GM23338 (cell line): ENCODE data around the gene OR6P1. TPM values are rescaled to one million over a fixed set of nuclear protein-coding genes. Genes with fewer than 3 reads are reported as not detected.

Experiments
- ATAC-seq: fragments of 200-7000 bp; cut with Tn5 transposase; 3 replicates; pipeline ENCODE4 v1.9.1; 2020
- DNase-seq: peaks from one replicate; pipeline ENCODE4 v3.0.0-alpha.2; 2015; ENCODE audit warnings: low spot score
- H2AFZ ChIP-seq: fragments of 200-600 bp; sonication (generic); 2 replicates; pipeline ENCODE4 v1.8.0; 2016; ENCODE audit warnings: antibody characterized with exemption, mild to moderate bottlenecking, moderate library complexity
- H3F3A ChIP-seq: fragments of 200-600 bp; sonication (generic); replicated peaks from 2 replicates; pipeline ENCODE4 v1.8.0; 2017; ENCODE audit warnings: antibody characterized with exemption, mixed run types, low read depth
- H3K27ac ChIP-seq: fragments of 200-600 bp; sonication (generic); 2 replicates; pipeline ENCODE4 v1.6.1; 2016; ENCODE audit warnings: low read depth
- H3K27me3 ChIP-seq: fragments of 200-600 bp; sonication (generic); 2 replicates; pipeline ENCODE4 v1.8.0; 2016; ENCODE audit warnings: mild to moderate bottlenecking, mixed run types, moderate library complexity; ENCODE audit not compliant: insufficient read depth
- H3K36me3 ChIP-seq: fragments of 200-600 bp; sonication (generic); 2 replicates; pipeline ENCODE4 v1.8.0; 2016; ENCODE audit warnings: mild to moderate bottlenecking; ENCODE audit not compliant: insufficient read depth
- H3K4me1 ChIP-seq: fragments of 200-600 bp; sonication (generic); 2 replicates; pipeline ENCODE4 v1.8.0; 2016; ENCODE audit warnings: mild to moderate bottlenecking, moderate library complexity; ENCODE audit not compliant: insufficient read depth
- H3K4me2 ChIP-seq: fragments of 200-600 bp; sonication (generic); 2 replicates; pipeline ENCODE4 v1.7.1; 2017; ENCODE audit warnings: mixed run types
- H3K4me3 ChIP-seq: fragments of 200-600 bp; sonication (generic); 2 replicates; pipeline ENCODE4 v1.6.1; 2016; ENCODE audit warnings: mixed run types
- H3K79me2 ChIP-seq: fragments of 200-600 bp; sonication (generic); replicated peaks from 2 replicates; pipeline ENCODE4 v1.8.0; 2017; ENCODE audit warnings: mild to moderate bottlenecking; ENCODE audit not compliant: insufficient read depth
- H3K9me2 ChIP-seq: fragments of 200-600 bp; sonication (generic); 2 replicates; pipeline ENCODE4 v1.8.0; 2017; ENCODE audit not compliant: insufficient read depth
- H4K20me1 ChIP-seq: fragments of 200-600 bp; sonication (generic); replicated peaks from 2 replicates; pipeline ENCODE4 v1.8.0; 2017; ENCODE audit warnings: mild to moderate bottlenecking; ENCODE audit not compliant: insufficient read depth
- H3K27ac Mint-ChIP-seq: 2 replicates; pipeline ENCODE4 v1.8.0; 2020; ENCODE audit warnings: inconsistent platforms, mild to moderate bottlenecking, moderate library complexity, mixed read lengths
- H3K27me3 Mint-ChIP-seq: 3 replicates; pipeline ENCODE4 v1.8.0; 2022; ENCODE audit warnings: low read depth, mild to moderate bottlenecking, moderate library complexity, mixed read lengths, inconsistent platforms; ENCODE audit not compliant: insufficient read depth, poor library complexity
- H3K36me3 Mint-ChIP-seq: 3 replicates; pipeline ENCODE4 v1.8.0; 2021; ENCODE audit warnings: low read depth, mild to moderate bottlenecking, inconsistent platforms, moderate library complexity, mixed read lengths
- H3K4me1 Mint-ChIP-seq: 3 replicates; pipeline ENCODE4 v1.8.0; 2020; ENCODE audit warnings: mild to moderate bottlenecking, inconsistent platforms, mixed read lengths
- H3K4me3 Mint-ChIP-seq: 3 replicates; pipeline ENCODE4 v1.8.0; 2021; ENCODE audit warnings: moderate library complexity, mild to moderate bottlenecking, inconsistent platforms, mixed read lengths
- H3K9me3 Mint-ChIP-seq: 3 replicates; pipeline ENCODE4 v1.8.0; 2020; ENCODE audit warnings: moderate library complexity, mild to moderate bottlenecking, inconsistent platforms, mixed read lengths
- CREB1 ChIP-seq: fragments of 250-450 bp; sonication (Bioruptor Pico); IDR thresholded peaks from 2 replicates; pipeline ENCODE4 v1.5.0; 2020; ENCODE audit warnings: low read depth, mild to moderate bottlenecking, moderate library complexity
- CTCF ChIP-seq, 2 experiments: fragments of 200-600 bp in 1 of 2; sonication (generic) in 1 of 2; conservative IDR thresholded peaks; 2 replicates each; pipeline versions ENCODE4 v1.5.1 to v1.6.1; 2016 to 2017; ENCODE audit warnings: antibody characterized with exemption in 2 of 2, low read depth in 2 of 2, mild to moderate bottlenecking in 2 of 2, moderate library complexity in 1 of 2
- EZH2phosphoT487 ChIP-seq: fragments of 200-600 bp; sonication (generic); IDR thresholded peaks from one replicate; pipeline ENCODE4 v1.8.1; 2018; ENCODE audit warnings: antibody characterized with exemption; ENCODE audit not compliant: unreplicated experiment
- REST ChIP-seq: IDR thresholded peaks from one replicate; pipeline ENCODE4 v1.6.1; 2018; ENCODE audit warnings: antibody characterized with exemption; ENCODE audit not compliant: unreplicated experiment
- STAT1 ChIP-seq: IDR thresholded peaks from one replicate; pipeline ENCODE4 v1.6.1; 2016; ENCODE audit warnings: antibody characterized with exemption; ENCODE audit not compliant: unreplicated experiment
- ZNF331 ChIP-seq: fragments of 250-450 bp; sonication (Bioruptor Pico); IDR thresholded peaks from 2 replicates; pipeline ENCODE4 v1.5.0; 2020; ENCODE audit warnings: low read depth, mild to moderate bottlenecking, moderate library complexity
- long read RNA-seq: library from polyadenylated mRNA; unstranded; transcript quantifications from one replicate; pipeline ENCODE4 v2.0.0, GENCODE V29; 2020; ENCODE audit not compliant: unreplicated experiment
- polyA plus RNA-seq: library from polyadenylated mRNA; unstranded; fragments of >200 nt; fragmentation: Nextera tagmentation; extraction: Ambion mirVana; gene quantifications from 2 replicates; pipeline ENCODE4 v1.2.1, GENCODE V29; 2016
- total RNA-seq: library from RNA; depleted of rRNA; stranded (reverse); fragments of >200 nt; shearing (Covaris generic); gene quantifications from 2 replicates; pipeline ENCODE4 v1.2.3, GENCODE V29; 2014; rRNA removed

Gene OR6P1
- not detected in 2 replicates for total RNA-seq
- not detected in 2 replicates for polyA plus RNA-seq
- long read RNA-seq = 0 reads

- TF ChIP-seq REST = no peak
- Histone ChIP-seq H3K4me1 (no peaks in the 10 kb centered on the region), H3K4me3 (no peak within 1 kb of the TSS), H3K9me2 (no peaks in the 10 kb centered on the region), H4K20me1 (no peaks in the 10 kb centered on the region), H3K27ac (no peak within 1 kb of the TSS), H3K27me3 (no peaks in the 10 kb centered on the region), H2AFZ (peak within 1 kb of the TSS; percentile 70; the same call in 1 of the 2 replicates), H3F3A (no peaks in the 10 kb centered on the region), H3K4me2 (no peak within 1 kb of the TSS), H3K36me3 (no peaks in the 10 kb centered on the region), H3K79me2 (no peaks in the 10 kb centered on the region)
- H3K27ac Mint-ChIP-seq = 0 out of 2 replicates have a peak within 1 kb of the TSS, but pooled peaks have one; percentile 8
- H3K36me3 Mint-ChIP-seq = no peaks in the 10 kb centered on the region
- no peaks in the 10 kb centered on the region for H3K4me1 Mint-ChIP-seq
- H3K4me3 Mint-ChIP-seq = no peak within 1 kb of the TSS
- H3K9me3 Mint-ChIP-seq = no peaks in the 10 kb centered on the region
- ATAC-seq = no peak
- peaks cover 2% of the 10 kb centered on the region for H3K27me3 Mint-ChIP-seq
- no peak for DNase-seq
These were observed at the start of gene OR6P1 for GRCh38 chr1:158570480-158570879. Gene OR6P1, minus strand, starts transcription at chr1:158570580. Its CDS starts 6,976 bp downstream, at chr1:158563604.

- H3K36me3 ChIP-seq = no peaks in the 10 kb centered on the region
- H3F3A ChIP-seq = no peaks in the 10 kb centered on the region
- H3K27ac ChIP-seq = no peak overlapping the region
- no peaks in the 10 kb centered on the region for H3K4me1 ChIP-seq
- ATAC-seq (no peak), DNase-seq (no peak)
- no peaks in the 10 kb centered on the region for H3K79me2 ChIP-seq
- Mint-ChIP-seq H3K27ac (no peak overlapping the region), H3K4me3 (no peak overlapping the region), H3K9me3 (no peaks in the 10 kb centered on the region), H3K27me3 (peaks cover 2% of the 10 kb centered on the region), H3K4me1 (no peaks in the 10 kb centered on the region), H3K36me3 (no peaks in the 10 kb centered on the region)
- H4K20me1 ChIP-seq = no peaks in the 10 kb centered on the region
- no peaks in the 10 kb centered on the region for H3K9me2 ChIP-seq
- no peaks in the 10 kb centered on the region for H3K27me3 ChIP-seq
- H2AFZ ChIP-seq = no peak overlapping the region
- H3K4me3 ChIP-seq = no peak overlapping the region
- H3K4me2 ChIP-seq = no peak overlapping the region
- TF ChIP-seq CREB1 (no peak), EZH2phosphoT487 (no peak), STAT1 (no peak), CTCF (conservative IDR thresholded peaks at IDR 0.05; ENCODE audit: low read depth in 2 of 2) (no peak), ZNF331 (no peak), REST (no peak)
These were observed 43.4 kb upstream of the OR6P1 start for GRCh38 chr1:158613764-158614163.
